ENCODE data around the gene RCHY1. TPM values are rescaled to one million over a fixed set of nuclear protein-coding genes. Genes with fewer than 3 reads are reported as not detected.

Gene RCHY1
- total RNA-seq, 1 experiment from 2014 or later: 33.4 TPM

Other genes starting within 250 kb of the RCHY1 start
- gene THAP6, start 70 bp upstream of the RCHY1 start, total RNA-seq (2021; ENCODE audit: unreplicated experiment): 25.5 TPM
- gene ODAPH, start 41.7 kb upstream of the RCHY1 start, total RNA-seq (2021; ENCODE audit: unreplicated experiment): not detected
- gene CDKL2, start 116.1 kb upstream of the RCHY1 start, total RNA-seq (2021; ENCODE audit: unreplicated experiment): 1.2 TPM
- 153 TPM for gene G3BP2, start 159.0 kb upstream of the RCHY1 start, total RNA-seq (2021; ENCODE audit: unreplicated experiment)
- 72.7 TPM for gene USO1, start 210.2 kb upstream of the RCHY1 start, total RNA-seq (2021; ENCODE audit: unreplicated experiment)

Data from HCT116 (cell line).